Activated T-cell treated with anti-CD3 and anti-CD28 coated beads, Interleukin-2, amount 50 U/mL, for 1 hour (primary cell): ENCODE results near the gene ERGIC2.
"Not testable (repeated sequence)": the region's sequence is repeated elsewhere in the genome, so short reads cannot be mapped to it uniquely, and the experiment has no call there.

Experiments used
- DNase-seq: peaks from one replicate; pipeline ENCODE4 v3.0.0-alpha.2; 2020

Gene ERGIC2

DNA sequence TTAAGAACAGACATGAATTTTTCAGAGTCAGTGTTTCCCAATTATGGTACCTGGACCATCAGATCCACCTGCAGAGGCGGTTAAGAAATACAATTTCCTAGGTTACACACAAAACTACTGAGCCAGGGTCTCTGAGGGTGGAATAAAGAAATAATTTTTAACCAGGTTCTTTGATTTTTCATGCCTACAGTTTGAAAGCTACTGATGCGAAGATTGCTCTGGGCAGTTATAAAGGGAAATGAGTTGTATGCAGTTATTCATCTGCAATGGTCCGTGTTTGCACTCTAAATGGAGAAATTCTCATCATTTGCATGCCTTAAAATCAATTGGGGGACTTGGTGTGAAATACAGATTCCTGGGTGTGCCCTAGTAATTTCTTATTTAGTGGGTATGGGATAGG lies 89.7 kb downstream of the ERGIC2 start:
- no peak for DNase-seq

DNA sequence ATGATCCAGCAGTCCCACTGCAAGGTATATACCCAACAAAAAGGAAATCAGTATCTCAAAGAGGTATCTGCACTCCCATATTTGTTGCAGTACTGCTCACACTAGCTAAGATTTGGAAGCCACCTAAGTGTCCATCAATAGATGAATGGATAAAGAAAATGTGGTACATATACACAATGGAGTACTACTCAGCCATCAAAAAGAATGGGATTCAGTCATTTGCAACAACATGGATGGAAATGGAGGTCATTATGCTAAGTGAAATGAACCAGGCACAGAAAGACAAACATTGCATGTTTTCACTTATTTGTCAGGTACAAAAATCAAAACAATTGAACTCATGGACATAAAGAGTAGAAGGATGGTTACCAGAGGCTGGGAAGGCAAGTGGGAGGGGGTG lies 90.5 kb downstream of the ERGIC2 start:
- not testable (repeated sequence) for DNase-seq

GRCh38 chr12:29288031-29288430 lies 92.9 kb downstream of the ERGIC2 start:
- no peak for DNase-seq

- DNase-seq, result no peak
Observed at GRCh38 chr12:29287622-29288021, 93.3 kb downstream of the ERGIC2 start.
